RWPE2 (cell line): Measurements from ENCODE around the gene MALT1.

ENCODE experiments used
- ATAC-seq: fragments of 200-7000 bp; cut with Tn5 transposase; 3 replicates; pipeline ENCODE4 v1.9.1; 2021; ENCODE audit warnings: low read depth
- DNase-seq: peaks from one replicate; pipeline ENCODE4 v3.0.0-alpha.2; 2020; ENCODE audit warnings: low spot score
- H3K27ac ChIP-seq: fragments of 450-650 bp; 2 replicates; pipeline ENCODE4 v1.5.1; 2017; ENCODE audit warnings: mild to moderate bottlenecking; ENCODE audit not compliant: poor library complexity, severe bottlenecking
- H3K27me3 ChIP-seq: fragments of 250-450 bp; sonication (Bioruptor Pico); 2 replicates; pipeline ENCODE4 v1.5.1; 2021; ENCODE audit warnings: mild to moderate bottlenecking, moderate library complexity; ENCODE audit not compliant: insufficient read depth, poor library complexity, severe bottlenecking
- H3K36me3 ChIP-seq: fragments of 250-450 bp; sonication (Bioruptor Pico); 2 replicates; pipeline ENCODE4 v1.5.1; 2020; ENCODE audit warnings: low read depth, mild to moderate bottlenecking, moderate library complexity
- H3K4me1 ChIP-seq: fragments of 250-450 bp; sonication (Bioruptor Pico); 2 replicates; pipeline ENCODE4 v1.5.1; 2021; ENCODE audit warnings: mild to moderate bottlenecking, moderate library complexity; ENCODE audit not compliant: insufficient read depth, poor library complexity, severe bottlenecking
- H3K4me3 ChIP-seq: fragments of 250-450 bp; sonication (Bioruptor Pico); 2 replicates; pipeline ENCODE4 v1.5.1; 2021; ENCODE audit warnings: mild to moderate bottlenecking, moderate library complexity; ENCODE audit not compliant: severe bottlenecking
- H3K9me3 ChIP-seq: fragments of 250-450 bp; sonication (Bioruptor Pico); 2 replicates; pipeline ENCODE4 v1.5.1; 2021; ENCODE audit warnings: mild to moderate bottlenecking, moderate library complexity; ENCODE audit not compliant: severe bottlenecking
- CTCF ChIP-seq: fragments of 450-650 bp; IDR thresholded peaks from one replicate; pipeline ENCODE4 v1.5.1; 2017; ENCODE audit warnings: mild to moderate bottlenecking, moderate library complexity; ENCODE audit not compliant: poor library complexity, severe bottlenecking

Gene MALT1

GRCh38 chr18:58671111-58671631 is at the start of gene MALT1:
Gene MALT1, plus strand, starts transcription at chr18:58671465. Its CDS starts 179 bp downstream, at chr18:58671644.
- Histone ChIP-seq H3K4me3 (peak within 1 kb of the TSS; percentile 96), H3K27ac (peak within 1 kb of the TSS; percentile 87), H3K27me3 (no peaks in the 10 kb centered on the region), H3K9me3 (no peaks in the 10 kb centered on the region), H3K36me3 (no peaks in the 10 kb centered on the region), H3K4me1 (peaks cover 41% of the 10 kb centered on the region)
- ATAC-seq (peak; percentile 63), DNase-seq (peak; percentile 88)
- TF ChIP-seq CTCF, result no peak

- no peak overlapping the region for H3K27ac ChIP-seq
- H3K9me3 ChIP-seq, result no peaks in the 10 kb centered on the region
- ATAC-seq (no peak), DNase-seq (no peak)
- no peak for TF ChIP-seq CTCF
- no peaks in the 10 kb centered on the region for H3K27me3 ChIP-seq
- no peaks in the 10 kb centered on the region for H3K4me1 ChIP-seq
- no peak overlapping the region for H3K4me3 ChIP-seq
- no peaks in the 10 kb centered on the region for H3K36me3 ChIP-seq
Measured at GRCh38 chr18:58624011-58624410, 47.3 kb upstream of the MALT1 start.

GRCh38 chr18:58625839-58626238 is 45.4 kb upstream of the MALT1 start:
- TF ChIP-seq CTCF, result no peak
- Histone ChIP-seq H3K4me3 (no peak overlapping the region), H3K9me3 (no peaks in the 10 kb centered on the region), H3K27me3 (no peaks in the 10 kb centered on the region), H3K27ac (no peak overlapping the region), H3K36me3 (no peaks in the 10 kb centered on the region), H3K4me1 (no peaks in the 10 kb centered on the region)
- DNase-seq (no peak), ATAC-seq (no peak)

GRCh38 chr18:58630071-58630470 is 41.2 kb upstream of the MALT1 start:
- TF ChIP-seq CTCF, result no peak

GRCh38 chr18:58631301-58631700 is 40.0 kb upstream of the MALT1 start:
- no peak overlapping the region for H3K4me3 ChIP-seq
- H3K36me3 ChIP-seq, result no peaks in the 10 kb centered on the region
- ATAC-seq (no peak), DNase-seq (no peak)
- H3K4me1 ChIP-seq, result peaks cover 8% of the 10 kb centered on the region
- no peak for TF ChIP-seq CTCF
- no peaks in the 10 kb centered on the region for H3K27me3 ChIP-seq
- no peaks in the 10 kb centered on the region for H3K9me3 ChIP-seq
- H3K27ac ChIP-seq, result no peak overlapping the region

More at GRCh38 chr18:58630071-58630470, 41.2 kb upstream of the MALT1 start:
- H3K9me3 ChIP-seq, result no peaks in the 10 kb centered on the region
- H3K36me3 ChIP-seq, result no peaks in the 10 kb centered on the region
- H3K27me3 ChIP-seq, result no peaks in the 10 kb centered on the region
- DNase-seq, result no peak
- H3K27ac ChIP-seq, result no peak overlapping the region
- no peak for ATAC-seq
- no peak overlapping the region for H3K4me3 ChIP-seq
- H3K4me1 ChIP-seq, result no peaks in the 10 kb centered on the region
